HT-29 (cell line): ENCODE measurements around the gene POU2F1. TPM values are rescaled to one million over a fixed set of nuclear protein-coding genes. Genes with fewer than 3 reads are reported as not detected.

Experiments
- DNase-seq: peaks from one replicate; pipeline ENCODE4 v3.0.0-alpha.2; 2015; ENCODE audit warnings: low spot score
- total RNA-seq: library from RNA; depleted of rRNA; stranded (reverse); fragments of >200 nt; shearing (Covaris generic); gene quantifications from 2 replicates; pipeline ENCODE4 v1.2.3, GENCODE V29; 2014

POU2F1 gene
- total RNA-seq, 1 experiment from 2014 or later, result 9.0 TPM

DNA sequence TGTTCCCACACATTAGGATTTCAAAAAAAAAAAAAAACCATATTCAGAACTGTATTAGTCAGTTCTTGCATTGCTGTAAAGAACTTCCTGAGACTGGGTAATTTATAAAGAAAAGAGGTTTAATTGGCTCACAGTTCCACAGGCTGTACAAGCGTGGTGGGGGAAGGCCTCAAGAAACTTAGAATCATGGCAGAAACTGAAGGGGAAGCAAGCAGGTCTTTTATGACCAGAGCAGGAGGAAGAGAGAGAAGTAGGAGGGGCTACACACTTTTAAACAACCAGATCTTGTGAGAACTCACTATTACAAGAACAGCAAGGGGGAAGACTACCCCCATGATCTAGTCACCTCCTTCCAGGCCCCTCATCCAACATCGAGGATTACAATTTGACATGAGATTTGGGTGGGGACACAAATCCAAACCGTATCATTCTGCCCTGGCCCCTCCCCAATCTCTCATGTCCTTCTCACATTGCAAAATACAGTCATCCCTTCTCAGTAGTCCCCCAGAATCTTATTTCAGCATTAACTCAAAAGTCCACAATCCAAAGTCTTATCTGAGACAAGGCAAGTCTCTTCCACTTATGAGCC is 51.8 kb downstream of the POU2F1 start:
- DNase-seq, result no peak

- DNase-seq, result no peak
Measured at GRCh38 chr1:167273027-167273800, 52.5 kb downstream of the POU2F1 start.

DNA sequence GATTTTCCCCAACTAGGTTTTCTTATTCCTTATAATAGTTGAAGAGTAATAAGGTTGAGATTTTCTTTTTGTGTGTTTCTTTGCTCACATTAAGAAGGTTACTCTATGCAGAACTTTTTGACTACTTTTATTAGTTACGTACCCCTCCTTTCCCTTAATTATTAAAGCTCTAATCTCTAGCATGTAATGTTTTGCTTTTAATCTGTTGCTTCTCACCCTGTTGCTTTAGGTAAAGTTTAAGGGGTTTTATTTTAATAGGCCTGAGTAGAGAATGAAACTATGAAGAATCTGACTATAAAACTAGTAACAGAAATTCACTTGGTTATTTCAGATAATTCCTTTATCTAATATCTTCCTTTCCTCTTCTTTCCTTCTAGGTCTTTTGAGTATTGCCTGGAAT is 53.4 kb downstream of the POU2F1 start:
- DNase-seq, result no peak

GRCh38 chr1:167276969-167277368 is 56.3 kb downstream of the POU2F1 start:
- DNase-seq, result no peak

GRCh38 chr1:167278497-167278896 is 57.8 kb downstream of the POU2F1 start:
- no peak for DNase-seq

DNA sequence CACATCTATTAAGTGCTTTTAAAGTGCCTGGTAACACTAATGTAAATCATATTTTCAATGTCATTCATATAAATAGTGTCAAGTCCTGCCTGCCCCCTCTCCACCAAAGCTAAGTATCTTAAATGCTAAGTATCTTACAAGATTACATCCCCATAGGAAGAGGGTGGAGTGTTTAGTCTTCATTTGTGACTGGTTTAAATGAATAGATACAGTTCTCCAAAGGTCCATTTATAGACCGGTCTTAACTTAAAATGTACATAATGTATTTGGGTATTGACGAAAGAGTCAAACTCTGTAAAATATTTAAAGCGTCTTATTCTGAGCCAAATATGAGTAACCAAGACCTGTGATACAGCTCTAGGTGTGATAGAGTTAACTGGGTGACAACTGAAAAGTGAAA is 60.2 kb downstream of the POU2F1 start:
- no peak for DNase-seq

- no peak for DNase-seq
Measured at GRCh38 chr1:167288390-167289074, 67.8 kb downstream of the POU2F1 start.

- no peak for DNase-seq
Measured at GRCh38 chr1:167289075-167289442, 68.4 kb downstream of the POU2F1 start.

GRCh38 chr1:167289966-167290365 is 69.3 kb downstream of the POU2F1 start:
- DNase-seq, result no peak

DNA sequence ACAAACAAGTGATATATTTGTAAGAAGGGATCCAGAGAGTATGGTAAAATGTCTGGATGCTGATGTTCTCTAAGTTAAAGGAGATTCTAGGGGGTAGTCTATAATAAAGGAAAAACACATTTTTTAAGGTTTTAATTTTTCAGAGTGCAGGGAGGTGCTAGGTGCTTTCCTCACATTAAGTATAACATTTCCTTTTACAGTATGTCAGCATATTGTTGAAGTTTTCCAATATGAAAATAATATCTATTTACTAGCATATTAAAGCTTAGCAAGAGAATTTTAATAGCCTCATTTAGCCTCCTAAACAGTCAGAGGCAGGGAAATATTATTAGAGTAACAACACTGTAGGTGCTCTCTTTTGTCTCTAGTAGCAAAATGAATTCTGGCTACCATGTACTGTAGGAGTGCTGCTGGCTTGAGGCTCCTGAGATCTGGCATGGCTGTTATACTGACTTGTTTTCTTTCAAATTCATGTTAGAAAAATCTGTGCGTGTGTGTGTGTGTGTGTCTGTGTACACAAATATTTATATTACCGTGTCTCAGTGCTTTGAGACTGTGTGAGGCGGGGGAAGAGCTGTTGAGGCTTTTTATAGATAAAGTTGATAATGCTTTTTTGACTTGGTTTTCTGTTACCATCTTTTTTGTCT is 71.0 kb downstream of the POU2F1 start:
- DNase-seq, result no peak

- no peak for DNase-seq
Measured at GRCh38 chr1:167292216-167292615, 71.5 kb downstream of the POU2F1 start.

DNA sequence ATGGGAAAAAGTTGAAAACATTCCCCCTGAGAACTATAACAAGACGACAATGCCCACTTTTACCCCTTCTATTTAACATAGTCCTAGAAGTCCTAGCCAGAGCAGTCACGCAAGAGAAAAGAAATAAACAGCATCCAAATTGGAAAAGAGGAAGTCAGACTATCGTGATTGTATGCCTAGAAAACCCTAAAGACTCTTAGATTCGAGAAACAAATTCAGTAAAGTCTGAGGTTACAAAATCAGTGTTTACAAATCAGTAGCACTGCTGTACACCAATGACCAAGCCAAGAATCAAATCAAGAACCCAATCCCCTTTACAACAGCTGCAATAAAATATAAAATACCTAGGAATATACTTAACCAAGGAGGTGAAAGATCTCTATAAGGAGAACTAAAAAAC is 72.4 kb downstream of the POU2F1 start:
- DNase-seq, result no peak

DNA sequence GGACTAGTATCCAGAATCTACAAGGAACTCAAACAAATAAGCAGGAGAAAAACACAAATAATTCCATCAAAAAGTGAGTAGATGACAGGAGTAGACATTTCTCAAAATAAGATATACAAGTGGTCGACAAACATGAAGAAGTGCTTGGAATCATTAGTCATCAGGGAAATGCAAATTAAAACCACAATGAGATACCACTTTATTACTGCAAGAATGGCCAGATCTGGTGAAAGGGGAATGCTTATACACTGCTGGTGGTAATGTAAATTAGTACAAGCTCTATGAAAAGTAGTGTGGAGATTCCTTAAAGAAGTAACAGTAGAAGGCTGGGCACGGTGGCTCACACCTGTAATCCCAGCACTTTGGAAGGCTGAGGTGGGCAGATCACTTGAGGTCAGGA is 73.8 kb downstream of the POU2F1 start:
- no peak for DNase-seq

DNA sequence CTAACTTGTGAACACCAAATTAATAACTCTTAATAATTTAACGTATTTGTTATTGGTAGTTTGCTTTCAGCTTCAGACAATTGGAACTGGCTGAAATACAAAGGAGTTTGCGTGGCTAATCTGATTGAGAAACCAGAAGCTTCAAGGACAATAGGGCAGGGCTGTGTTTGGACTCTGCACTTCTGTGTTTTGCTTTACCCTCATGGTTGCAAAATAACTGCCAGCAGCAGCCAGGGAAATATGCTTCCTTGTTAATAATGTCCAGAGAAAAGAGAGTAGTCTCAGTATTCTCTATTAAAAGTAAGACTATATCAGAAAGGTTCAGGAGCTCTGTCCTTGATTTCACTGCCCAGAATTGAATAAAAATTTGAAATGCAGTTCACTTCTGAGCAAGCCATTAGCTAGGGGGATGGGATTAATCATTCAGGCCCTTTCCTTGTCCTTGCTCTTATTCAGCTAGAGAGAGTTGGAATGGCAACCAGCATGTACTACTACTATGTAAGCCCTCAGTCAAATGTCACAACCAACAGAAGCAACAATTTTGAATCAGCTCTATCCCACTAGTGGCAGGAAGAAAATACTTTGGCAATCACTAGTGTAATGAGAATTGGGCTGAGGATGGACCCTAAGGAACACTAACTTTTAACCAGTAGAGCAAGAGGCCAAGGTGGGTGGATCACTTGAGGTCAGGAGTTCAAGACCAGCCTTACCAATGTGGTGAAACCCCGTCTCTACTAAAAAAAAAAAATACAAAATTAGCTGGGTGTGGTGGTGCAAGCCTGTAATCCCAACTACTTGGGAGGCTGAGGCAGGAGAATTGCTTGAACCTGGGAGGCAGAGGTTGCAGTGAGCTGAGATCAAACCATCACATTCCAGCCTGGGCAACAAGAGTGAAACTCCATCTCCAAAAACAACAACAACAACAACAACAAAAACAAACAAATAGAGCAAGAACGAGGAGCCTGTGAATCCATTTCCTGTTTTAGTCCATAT is 76.8 kb downstream of the POU2F1 start:
- DNase-seq, result peak; percentile 33

DNA sequence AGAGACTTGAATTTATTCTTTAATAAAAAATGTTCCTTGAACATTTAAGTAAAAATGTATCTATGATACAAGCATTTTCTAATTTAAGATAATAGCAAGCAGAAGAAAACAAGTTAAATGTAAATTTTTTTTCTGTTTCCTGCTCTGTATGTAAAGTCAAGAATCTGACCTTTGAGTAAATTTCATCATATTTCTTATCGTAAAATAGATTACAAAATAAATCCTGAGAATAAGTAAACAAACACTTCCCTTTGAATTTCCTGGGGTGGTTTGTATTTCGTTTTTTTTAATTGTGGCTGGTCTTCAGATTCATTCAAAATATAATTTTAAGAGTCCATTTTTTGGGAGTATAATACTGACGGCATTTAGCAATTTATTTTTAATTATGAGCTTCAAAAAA is 77.6 kb downstream of the POU2F1 start:
- no peak for DNase-seq

- DNase-seq, result no peak
Measured at GRCh38 chr1:167301355-167301754, 80.7 kb downstream of the POU2F1 start.

DNA sequence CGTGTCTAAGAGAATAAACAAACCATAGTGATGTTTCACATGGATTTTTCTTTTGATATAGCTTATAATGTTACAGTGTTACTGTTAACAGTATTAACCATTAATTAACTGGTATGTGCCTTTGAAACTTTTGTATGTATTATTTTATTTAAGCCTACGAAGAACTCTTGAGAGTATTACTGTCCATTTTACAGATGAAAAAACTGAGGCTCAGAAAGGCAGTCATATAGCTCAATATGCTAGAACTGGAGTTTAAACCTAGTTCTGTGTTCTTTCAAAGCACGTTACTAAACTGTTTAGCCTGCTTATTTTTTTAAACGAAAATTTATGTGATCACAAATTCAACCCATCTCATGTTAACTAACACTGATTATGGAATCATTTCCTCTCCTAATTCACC is 83.5 kb downstream of the POU2F1 start:
- DNase-seq, result no peak

DNA sequence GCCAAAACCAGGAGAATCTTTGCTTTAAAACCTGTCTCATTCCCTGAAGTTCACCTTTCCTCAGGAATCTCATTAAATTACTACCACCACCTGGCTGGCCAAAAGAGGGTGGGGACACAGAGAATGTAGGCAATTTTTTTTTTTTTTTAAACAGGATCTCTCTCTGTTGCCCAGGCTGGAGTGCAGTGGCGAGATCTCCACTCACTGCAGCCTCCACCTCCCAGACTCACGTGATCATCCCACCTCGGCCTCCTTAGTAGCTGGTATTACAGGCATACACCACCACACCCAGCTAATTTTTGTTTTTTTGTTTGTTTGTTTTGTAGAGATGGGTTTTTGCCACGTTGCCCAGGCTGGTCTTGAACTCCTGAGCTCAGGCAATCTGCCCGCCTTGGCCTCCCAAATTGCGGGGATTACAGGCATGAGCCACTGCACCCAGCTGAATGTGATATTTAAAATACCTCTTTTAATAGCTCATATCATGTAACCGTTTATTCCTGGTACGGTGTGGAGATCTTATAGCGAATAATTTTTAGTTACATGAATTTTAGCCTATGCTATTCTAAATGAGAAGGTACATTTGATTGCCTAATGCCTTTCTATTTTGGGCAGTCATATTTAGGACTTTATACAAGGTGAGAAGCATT is 84.5 kb downstream of the POU2F1 start:
- no peak for DNase-seq

- DNase-seq, result no peak
Measured at GRCh38 chr1:167305706-167306277, 85.1 kb downstream of the POU2F1 start.

DNA sequence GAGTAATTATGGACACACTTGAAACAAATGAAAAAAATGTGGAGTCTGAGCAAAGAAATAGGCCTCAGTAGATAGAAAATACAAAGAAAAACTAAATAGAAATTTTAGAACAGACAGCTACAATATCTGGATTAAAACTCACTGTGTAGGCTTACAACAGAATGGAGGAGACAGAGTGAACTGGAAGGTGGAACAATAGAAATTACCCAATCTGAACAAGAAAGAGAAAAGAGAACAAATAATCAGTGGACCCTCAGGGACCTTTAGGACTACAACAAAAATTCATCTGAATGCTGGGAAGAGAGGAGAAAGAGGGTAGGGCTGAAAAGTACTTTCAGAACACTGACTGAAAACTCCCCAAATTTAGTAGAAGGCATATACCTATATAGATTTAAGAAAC is 90.0 kb downstream of the POU2F1 start:
- no peak for DNase-seq
